Mesodermal cell (in vitro differentiated cells): ENCODE data around the gene AFAP1L2.

Experiments used
- H3K27ac ChIP-seq: 2 replicates; pipeline ENCODE4 v1.7.0; 2013; ENCODE audit warnings: mild to moderate bottlenecking, low read depth, low read length, moderate library complexity; ENCODE audit not compliant: severe bottlenecking
- H3K36me3 ChIP-seq: 2 replicates; pipeline ENCODE4 v1.7.1; 2013; ENCODE audit warnings: mild to moderate bottlenecking, low read length, moderate library complexity; ENCODE audit not compliant: control insufficient read depth, insufficient read depth
- H3K4me1 ChIP-seq: one replicate; pipeline ENCODE4 v1.7.1; 2013; ENCODE audit warnings: mild to moderate bottlenecking, low read length; ENCODE audit not compliant: insufficient read depth, control insufficient read depth, poor library complexity, severe bottlenecking
- H3K4me3 ChIP-seq: 2 replicates; pipeline ENCODE4 v1.7.0; 2013; ENCODE audit warnings: low read length, control low read depth, mild to moderate bottlenecking; ENCODE audit not compliant: insufficient read depth, poor library complexity, severe bottlenecking; ENCODE audit errors: extremely low read depth
- H3K9me3 ChIP-seq: 2 replicates; pipeline ENCODE4 v1.7.1; 2013; ENCODE audit warnings: mild to moderate bottlenecking, low read length, moderate library complexity; ENCODE audit not compliant: control insufficient read depth
- WGBS, 2 experiments: methylation state at CpG; one replicate each; pipeline ENCODE4 v1.1.5; 2013; ENCODE audit warnings: missing lambda C conversion rate in 2 of 2; ENCODE audit not compliant: insufficient coverage in 2 of 2; 5-methylcytosine and 5-hydroxymethylcytosine counted together

AFAP1L2 gene

DNA sequence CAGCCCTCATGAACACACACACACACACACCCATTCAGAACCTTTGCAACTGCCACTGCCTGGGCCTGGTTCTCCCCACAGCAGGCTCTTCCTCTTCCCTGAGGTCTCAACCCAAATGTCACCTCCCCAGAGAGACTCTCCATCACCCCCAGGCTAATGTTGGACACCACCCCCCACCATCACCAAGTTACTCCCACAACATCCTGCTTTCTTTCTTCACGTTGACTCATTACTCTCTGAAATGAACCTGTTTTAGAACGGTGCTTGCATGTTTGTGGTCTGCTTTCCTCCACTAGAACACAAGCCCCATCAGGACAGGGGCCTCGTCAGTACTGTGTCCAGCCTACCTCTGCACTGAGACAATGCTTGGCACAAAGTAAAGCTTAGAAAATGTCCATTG is 16.0 kb downstream of the AFAP1L2 start:
- Histone ChIP-seq H3K36me3 (peaks cover 34% of the 10 kb centered on the region), H3K27ac (no peak overlapping the region), H3K4me1 (peaks cover 20% of the 10 kb centered on the region), H3K4me3 (no peak overlapping the region), H3K9me3 (no peaks in the 10 kb centered on the region)
- 72% methylated on average over 2 of the region's 3 CpGs; no CpG with 5 or more reads in 1 of the 2 experiments for WGBS, 2 experiments

DNA sequence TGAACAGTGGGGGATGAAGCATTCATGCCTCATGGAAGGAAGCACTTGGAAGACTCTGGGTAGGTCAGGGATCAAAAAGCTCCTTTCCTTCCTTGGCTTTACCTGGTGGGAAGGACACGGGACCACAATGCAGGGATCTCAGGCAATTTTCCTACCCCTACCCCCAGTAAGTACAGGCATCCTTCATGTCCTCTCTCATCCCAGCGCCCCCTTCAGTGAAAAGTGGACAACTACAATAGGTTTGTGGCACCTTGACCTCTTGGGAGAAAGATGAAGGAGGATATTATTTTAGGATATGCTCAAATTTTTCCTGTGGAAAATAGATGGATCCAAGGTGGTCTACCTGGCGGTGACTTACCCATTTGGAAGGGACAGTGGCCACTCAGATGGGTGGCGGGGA is 16.5 kb downstream of the AFAP1L2 start:
- Histone ChIP-seq H3K4me3 (no peak overlapping the region), H3K27ac (no peak overlapping the region), H3K9me3 (no peaks in the 10 kb centered on the region), H3K4me1 (peaks cover 15% of the 10 kb centered on the region), H3K36me3 (peaks cover 34% of the 10 kb centered on the region)
- WGBS, 2 experiments: 64 to 90% methylated on average over 3 to 4 of the region's 4 CpGs

DNA sequence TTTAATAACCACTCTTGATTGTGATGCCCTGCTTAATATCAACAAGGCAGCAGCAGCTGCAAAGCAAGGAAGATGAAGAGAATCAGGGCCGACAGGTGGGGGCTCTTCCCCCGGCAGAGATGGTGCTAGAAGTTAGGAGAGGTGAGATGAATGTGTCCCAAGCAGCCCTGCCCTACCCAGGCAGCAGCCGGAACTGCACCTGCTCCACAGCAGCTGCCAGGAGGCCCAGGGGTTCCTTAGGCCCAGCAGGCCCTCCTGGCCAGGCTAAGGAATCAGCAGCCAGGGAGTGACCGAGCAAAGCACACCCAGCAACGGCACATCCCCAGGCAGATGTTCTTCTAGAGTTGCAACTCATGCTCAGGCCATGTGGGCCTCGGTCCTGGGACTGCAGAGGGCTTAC is 17.9 kb downstream of the AFAP1L2 start:
- Histone ChIP-seq H3K4me1 (peaks cover 14% of the 10 kb centered on the region), H3K27ac (no peak overlapping the region), H3K4me3 (no peak overlapping the region), H3K9me3 (no peaks in the 10 kb centered on the region), H3K36me3 (peaks cover 22% of the 10 kb centered on the region)
- WGBS, 2 experiments: 94 to 95% methylated on average over 4 to 6 of the region's 6 CpGs

DNA sequence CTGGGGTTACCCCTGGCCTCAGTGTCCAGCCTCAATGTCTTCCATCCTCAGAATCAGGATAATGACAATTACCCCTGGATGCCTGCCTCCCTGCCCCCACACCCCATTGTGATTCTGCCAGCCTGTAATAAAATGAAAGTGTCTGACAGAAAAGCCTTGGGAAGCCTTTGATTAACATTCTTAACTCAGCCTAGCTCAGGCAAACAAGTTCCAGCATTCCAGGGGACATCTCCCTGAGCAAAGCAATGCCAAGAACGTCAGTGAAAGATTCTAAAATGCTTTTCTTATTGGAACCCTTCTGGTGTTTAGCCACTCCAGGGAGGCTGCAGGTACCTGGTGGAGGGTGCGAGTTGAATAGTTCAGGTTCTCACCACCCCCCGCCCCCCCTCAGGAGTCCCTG is 18.7 kb downstream of the AFAP1L2 start:
- Histone ChIP-seq H3K4me1 (peaks cover 14% of the 10 kb centered on the region), H3K27ac (no peak overlapping the region), H3K36me3 (peaks cover 20% of the 10 kb centered on the region), H3K9me3 (no peaks in the 10 kb centered on the region), H3K4me3 (no peak overlapping the region)
- WGBS, 2 experiments: 72 to 80% methylated on average over 2 to 3 of the region's 3 CpGs

DNA sequence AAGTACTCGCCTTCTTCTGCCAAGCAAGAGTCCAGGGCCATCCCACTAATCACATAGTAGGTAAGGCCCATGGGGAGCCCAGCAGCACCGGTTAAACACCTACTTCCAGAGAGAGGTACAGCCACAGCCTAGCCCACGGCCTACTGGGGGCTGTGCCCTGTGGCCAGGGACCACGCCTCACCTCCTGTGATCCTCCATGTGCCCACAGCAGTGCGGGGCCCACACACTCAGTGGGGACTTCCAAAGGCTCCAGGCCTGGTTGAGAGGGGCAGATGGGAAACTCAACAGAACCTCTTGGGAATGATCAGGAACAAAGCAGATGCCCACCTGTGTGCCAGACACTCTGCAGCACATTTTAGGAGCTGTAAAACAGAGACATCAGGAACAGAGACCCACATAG is 19.7 kb downstream of the AFAP1L2 start:
- Histone ChIP-seq H3K27ac (no peak overlapping the region), H3K4me1 (peaks cover 7% of the 10 kb centered on the region), H3K9me3 (no peaks in the 10 kb centered on the region), H3K4me3 (no peak overlapping the region), H3K36me3 (peaks cover 26% of the 10 kb centered on the region)
- WGBS, 2 experiments: 96% methylated on average over 4 to 5 of the region's 5 CpGs

DNA sequence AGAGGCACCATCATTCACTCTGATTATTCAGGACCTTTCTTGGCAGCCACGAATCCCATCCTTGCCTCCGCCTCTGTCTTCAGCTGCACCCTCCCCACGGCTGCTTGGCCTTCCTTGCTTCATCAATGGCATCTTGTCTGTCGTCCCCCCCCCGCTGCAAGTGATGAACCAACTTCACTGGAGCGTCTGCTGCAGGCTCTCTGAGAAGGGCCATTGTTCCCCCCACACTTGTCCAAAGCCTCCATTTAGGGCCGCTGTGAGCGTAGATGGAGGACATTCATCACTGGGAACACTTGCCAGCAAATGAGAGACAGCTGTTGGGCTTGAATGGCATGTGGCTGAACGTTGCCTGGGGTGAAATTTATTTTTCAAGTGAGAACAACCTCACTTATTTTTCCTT is 20.1 kb downstream of the AFAP1L2 start:
- peaks cover 26% of the 10 kb centered on the region for H3K36me3 ChIP-seq
- 89 to 94% methylated on average over 7 to 9 of the region's 9 CpGs for WGBS, 2 experiments
- no peaks in the 10 kb centered on the region for H3K9me3 ChIP-seq
- no peak overlapping the region for H3K4me3 ChIP-seq
- H3K27ac ChIP-seq: no peak overlapping the region
- peaks cover 4% of the 10 kb centered on the region for H3K4me1 ChIP-seq

DNA sequence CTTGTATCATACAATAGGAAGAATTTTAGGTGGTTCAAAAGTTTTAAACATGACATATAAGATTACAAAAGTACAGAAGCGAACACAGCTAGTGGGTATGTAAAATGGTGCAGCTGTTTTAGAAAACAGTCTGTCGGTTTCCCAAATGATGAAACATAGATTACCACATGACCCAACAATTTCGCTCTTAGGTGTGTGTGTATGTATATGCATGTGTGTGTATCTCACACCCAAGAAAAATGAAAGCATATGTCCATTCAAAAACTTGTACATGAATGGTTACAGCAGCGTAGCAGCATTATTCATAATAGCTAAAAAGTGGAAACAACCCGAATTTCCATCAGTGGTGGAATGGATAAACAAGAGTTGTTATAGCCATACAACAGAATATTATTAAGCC is 23.5 kb downstream of the AFAP1L2 start:
- H3K4me3 ChIP-seq: no peak overlapping the region
- H3K36me3 ChIP-seq: peaks cover 26% of the 10 kb centered on the region
- peaks cover 6% of the 10 kb centered on the region for H3K4me1 ChIP-seq
- H3K9me3 ChIP-seq: no peaks in the 10 kb centered on the region
- no peak overlapping the region for H3K27ac ChIP-seq
- no CpG with 5 or more reads among the region's 5 CpGs for WGBS, 2 experiments

DNA sequence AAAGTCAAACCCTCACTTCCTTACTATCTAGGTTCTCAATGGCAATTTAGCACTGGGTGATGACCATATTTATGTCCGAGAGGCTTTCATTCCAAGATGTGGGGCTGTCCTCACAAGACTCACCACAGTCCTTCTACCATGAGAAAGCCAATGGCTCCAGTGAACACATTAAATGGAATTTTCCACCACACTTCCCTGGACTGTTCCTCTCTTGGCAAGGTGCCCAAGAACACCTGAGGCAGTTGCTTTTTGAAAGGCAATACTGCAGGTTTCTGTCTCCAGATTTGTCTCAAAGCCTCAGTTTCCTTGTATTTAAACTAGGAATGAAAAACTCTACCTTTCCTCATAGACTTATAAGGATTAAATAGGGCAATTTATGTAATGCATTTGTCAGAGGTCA is 24.2 kb downstream of the AFAP1L2 start:
- WGBS, 2 experiments: 100% methylated on average over 1 of the region's 1 CpG
- Histone ChIP-seq H3K9me3 (no peaks in the 10 kb centered on the region), H3K36me3 (peaks cover 22% of the 10 kb centered on the region), H3K4me1 (peaks cover 7% of the 10 kb centered on the region), H3K27ac (no peak overlapping the region), H3K4me3 (no peak overlapping the region)

DNA sequence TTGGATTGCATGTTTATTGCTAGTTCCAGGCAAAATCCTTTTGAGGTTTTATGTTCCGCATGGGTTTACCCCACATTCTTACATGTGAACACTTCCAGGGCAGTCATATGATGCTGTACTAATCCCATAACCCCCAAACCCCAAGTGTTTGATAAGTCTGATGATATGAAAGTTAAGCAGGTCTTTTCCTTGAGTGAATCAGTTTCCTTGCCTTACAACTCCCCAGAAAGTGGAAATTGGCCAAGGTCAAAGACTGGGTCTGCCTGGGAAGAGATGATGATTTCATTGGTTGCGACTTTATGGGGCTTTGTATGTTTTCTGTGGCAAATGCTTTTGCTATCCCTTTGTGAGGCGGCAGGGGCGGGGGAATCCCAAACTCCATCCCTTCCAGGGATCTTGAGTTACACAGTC is 24.7 kb downstream of the AFAP1L2 start:
- H3K36me3 ChIP-seq: peaks cover 18% of the 10 kb centered on the region
- H3K27ac ChIP-seq: no peak overlapping the region
- no peak overlapping the region for H3K4me3 ChIP-seq
- WGBS, 2 experiments: 80 to 93% methylated on average over 2 to 3 of the region's 4 CpGs
- H3K4me1 ChIP-seq: peaks cover 11% of the 10 kb centered on the region
- H3K9me3 ChIP-seq: no peaks in the 10 kb centered on the region

DNA sequence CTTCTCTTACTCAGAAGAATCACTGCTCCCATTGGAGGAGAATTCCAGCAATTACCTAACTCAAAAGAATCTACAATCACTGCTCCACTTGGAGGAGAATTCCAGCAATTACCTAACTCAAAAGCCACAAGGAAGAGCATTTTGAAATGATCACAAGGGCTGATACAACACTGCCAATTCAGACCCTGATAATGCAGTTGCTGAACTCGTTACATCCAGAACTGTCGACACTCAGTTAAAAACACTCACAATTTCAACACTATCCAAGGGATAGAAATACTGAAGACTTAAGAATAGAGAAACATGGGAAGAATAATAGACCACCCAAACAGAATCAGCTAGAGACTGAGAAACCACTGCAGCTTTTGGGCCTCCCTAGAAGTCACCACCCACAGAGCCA is 27.8 kb downstream of the AFAP1L2 start:
- no CpG with 5 or more reads among the region's 2 CpGs for WGBS, 2 experiments
- Histone ChIP-seq H3K27ac (no peak overlapping the region), H3K36me3 (peaks cover 7% of the 10 kb centered on the region), H3K4me3 (no peak overlapping the region), H3K4me1 (peaks cover 40% of the 10 kb centered on the region), H3K9me3 (no peaks in the 10 kb centered on the region)

DNA sequence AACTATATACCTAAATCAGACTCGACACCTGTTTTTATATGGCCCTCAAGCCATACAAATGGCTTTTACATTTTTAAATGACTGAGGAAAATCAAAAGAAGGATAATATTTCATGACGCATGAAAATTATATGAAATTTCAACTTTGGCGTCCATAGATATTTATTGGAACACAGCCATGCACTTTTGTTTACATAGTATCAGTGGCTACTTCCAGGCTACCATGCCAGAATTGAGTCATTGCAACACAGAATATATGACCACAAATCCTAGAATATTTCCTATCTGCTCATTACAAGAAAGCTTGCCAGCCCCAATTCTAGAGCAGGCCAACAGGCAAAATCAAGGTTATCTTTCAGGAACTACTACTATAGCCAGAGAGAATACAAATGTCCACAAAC is 29.3 kb downstream of the AFAP1L2 start:
- Histone ChIP-seq H3K4me3 (no peak overlapping the region), H3K36me3 (peaks cover 9% of the 10 kb centered on the region), H3K4me1 (peaks cover 40% of the 10 kb centered on the region), H3K27ac (peak overlapping the region; percentile 6), H3K9me3 (no peaks in the 10 kb centered on the region)
- 100% methylated on average over 1 of the region's 3 CpGs; no CpG with 5 or more reads in 1 of the 2 experiments for WGBS, 2 experiments
